ENCODE measurements around the gene IQCC. TPM values are rescaled to one million over a fixed set of nuclear protein-coding genes. Genes with fewer than 3 reads are reported as not detected.

IQCC gene
- polyA plus RNA-seq, 1 of the 3 experiments (the other 2 are of a cell fraction), result 2.4 TPM

- no peak for DNase-seq
- no peaks in the 10 kb centered on the region for H3K9me2 ChIP-seq
- POLR2A ChIA-PET, result no interaction called here
- no peaks in the 10 kb centered on the region for H3K27me3 ChIP-seq (ENCODE audit: insufficient read depth)
- no peak overlapping the region for H3K4me3 ChIP-seq (ENCODE audit: low read depth in 2 of 2, low read length in 1 of 2)
- CTCF ChIA-PET, result interaction anchor here (4.3 kb wide), 1 partner anchor 16 kb away, joined by 20 read pairs; no protein-coding TSS in a partner anchor
- no peak overlapping the region for H2AFZ ChIP-seq (ENCODE audit: low read depth)
- peaks cover 8 to 17% of the 10 kb centered on the region in 2 experiments; a peak in 3 of 4 replicates for H3K4me1 ChIP-seq (ENCODE audit: control insufficient read depth in 1 of 2, insufficient read depth in 2 of 2, low read depth in 1 of 2, low read length in 1 of 2)
- H3K9me3 ChIP-seq, result no peaks in the 10 kb centered on the region
- no peak overlapping the region for H3K27ac ChIP-seq (ENCODE audit: low read depth in 2 of 2, low read length in 1 of 2)
- TF ChIP-seq RCOR1 (IDR thresholded peaks at IDR 0.05; ENCODE audit: low read length), result no peak
- TF ChIP-seq TAF1 (IDR thresholded peaks at IDR 0.05; ENCODE audit: borderline replicate concordance, low read depth, low read length), result no peak
- TF ChIP-seq EZH2phosphoT487 (IDR thresholded peaks at IDR 0.05; ENCODE audit: borderline replicate concordance, low read depth), result no peak
- no peak for TF ChIP-seq MXI1 (IDR thresholded peaks at IDR 0.05; ENCODE audit: low read depth, low read length)
- no peak for TF ChIP-seq PBX3 (IDR thresholded peaks at IDR 0.05)
- TF ChIP-seq ELF1 (IDR thresholded peaks at IDR 0.05), result no peak
- TF ChIP-seq JUND (IDR thresholded peaks at IDR 0.05), result no peak
- TF ChIP-seq RAD21 (IDR thresholded peaks at IDR 0.05; ENCODE audit: low read length), result no peak
- no peak for TF ChIP-seq GABPA (IDR thresholded peaks at IDR 0.05; ENCODE audit: low read depth)
- no peak for TF ChIP-seq POLR2AphosphoS5 (IDR thresholded peaks at IDR 0.05; ENCODE audit: low read depth, low read length)
- WGBS (ENCODE audit: low lambda C conversion rate), result 96% methylated on average over 4 of the region's 4 CpGs
- no peaks in the 10 kb centered on the region for H4K20me1 ChIP-seq (ENCODE audit: insufficient read depth)
- no peaks in the 10 kb centered on the region for H3F3A ChIP-seq (replicated peaks; ENCODE audit: insufficient read depth)
- no peak overlapping the region for H3K9ac ChIP-seq
- H3K4me2 ChIP-seq, result no peak overlapping the region
- peaks cover 33 to 50% of the 10 kb centered on the region in 2 experiments for H3K36me3 ChIP-seq (replicated peaks in 1 of 2; ENCODE audit: control insufficient read depth in 1 of 2, insufficient read depth in 2 of 2, low read length in 1 of 2)
- peaks cover 62% of the 10 kb centered on the region for H3K79me2 ChIP-seq (ENCODE audit: insufficient read depth)
These were observed 18.8 kb downstream of the IQCC start for GRCh38 chr1:32224285-32224684.

- Histone ChIP-seq H3K36me3 (replicated peaks in 1 of 2; ENCODE audit: control insufficient read depth in 1 of 2, insufficient read depth in 2 of 2, low read length in 1 of 2) (peaks cover 48 to 65% of the 10 kb centered on the region in 2 experiments), H3K79me2 (ENCODE audit: insufficient read depth) (peaks cover 18% of the 10 kb centered on the region), H3K9me2 (no peaks in the 10 kb centered on the region), H3K4me2 (no peak overlapping the region), H3K4me3 (ENCODE audit: low read depth in 2 of 2, low read length in 1 of 2) (no peak overlapping the region), H3F3A (replicated peaks; ENCODE audit: insufficient read depth) (peaks cover 7% of the 10 kb centered on the region), H3K27ac (ENCODE audit: low read depth in 2 of 2, low read length in 1 of 2) (no peak overlapping the region), H3K9ac (no peak overlapping the region), H4K20me1 (ENCODE audit: insufficient read depth) (no peaks in the 10 kb centered on the region), H3K27me3 (ENCODE audit: insufficient read depth) (no peaks in the 10 kb centered on the region), H3K9me3 (no peaks in the 10 kb centered on the region), H2AFZ (ENCODE audit: low read depth) (no peak overlapping the region), H3K4me1 (ENCODE audit: control insufficient read depth in 1 of 2, insufficient read depth in 2 of 2, low read depth in 1 of 2, low read length in 1 of 2) (peaks cover under 1 to 3% of the 10 kb centered on the region in 2 experiments; a peak in 3 of 4 replicates)
- DNase-seq, result no peak
- CTCF ChIA-PET, result interaction anchor here (0.8 to 2.6 kb wide), 2 partner anchors 12 to 19 kb away, joined by 3 to 11 read pairs; no protein-coding TSS in a partner anchor
- WGBS (ENCODE audit: low lambda C conversion rate), result 100% methylated on average over 3 of the region's 3 CpGs
- POLR2A ChIA-PET, result interaction anchor here (2.1 kb wide), 1 partner anchor 11 kb away, joined by 5 read pairs; no protein-coding TSS in a partner anchor
- TF ChIP-seq MAX (IDR thresholded peaks at IDR 0.05; ENCODE audit: low read depth) (no peak), NRF1 (IDR thresholded peaks at IDR 0.05; ENCODE audit: low read depth, low read length) (no peak), RAD21 (IDR thresholded peaks at IDR 0.05; ENCODE audit: low read length) (no peak), IRF3 (IDR thresholded peaks at IDR 0.05; ENCODE audit: low read depth, low read length) (no peak), REST (IDR thresholded peaks at IDR 0.05; ENCODE audit: low read depth, low read length) (no peak), CHD2 (IDR thresholded peaks at IDR 0.05; ENCODE audit: low read length, partially characterized antibody) (no peak)
These were observed 23.3 kb downstream of the IQCC start for GRCh38 chr1:32228771-32229170.
